GM19397 (cell line): ENCODE measurements around the gene FREM2.

Experiments used
- ATAC-seq: cut with Tn5 transposase; IDR thresholded peaks from one replicate; pipeline ENCODE4 v1.9.1; 2021; ENCODE audit warnings: mild to moderate bottlenecking, moderate library complexity; ENCODE audit not compliant: unreplicated experiment

FREM2 gene

DNA sequence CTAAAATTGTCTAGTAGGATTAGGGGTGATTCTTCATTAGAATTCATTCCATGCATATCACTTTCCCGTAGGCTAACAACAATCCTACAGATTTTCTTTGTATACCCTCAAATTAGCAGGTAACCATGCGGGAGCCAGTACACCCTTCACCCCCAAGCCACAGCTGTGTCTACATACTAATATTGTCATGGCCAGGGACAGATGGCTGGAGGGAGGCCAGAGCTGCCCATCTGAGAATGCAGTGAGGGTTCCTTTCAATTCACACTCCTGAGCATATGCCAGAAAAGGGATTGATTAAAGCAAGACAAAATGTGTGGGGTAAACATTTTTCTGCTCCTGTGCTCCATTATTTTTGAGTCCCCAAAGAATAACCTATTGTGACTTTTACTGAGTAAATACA is 68.9 kb downstream of the FREM2 start:
- ATAC-seq = no peak

DNA sequence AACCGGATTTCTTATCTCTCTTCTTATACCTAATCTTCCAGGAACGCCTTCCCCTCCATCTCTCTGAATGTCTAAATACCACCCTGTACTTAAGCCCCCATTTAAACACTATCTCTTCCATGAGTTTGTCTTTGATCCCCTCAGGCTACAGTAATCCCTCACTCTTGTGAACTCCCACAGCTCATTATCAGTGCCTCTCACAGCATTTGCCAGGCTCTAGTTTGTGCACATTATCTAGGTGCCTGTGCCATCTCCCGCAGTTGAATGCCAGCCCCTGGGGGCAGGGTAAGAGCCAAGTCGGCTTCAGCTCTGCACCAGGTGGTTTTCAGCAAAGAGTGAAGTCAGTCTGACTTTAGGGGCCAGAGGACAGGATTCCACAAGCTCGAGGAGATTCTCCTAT is 71.4 kb downstream of the FREM2 start:
- no peak for ATAC-seq

DNA sequence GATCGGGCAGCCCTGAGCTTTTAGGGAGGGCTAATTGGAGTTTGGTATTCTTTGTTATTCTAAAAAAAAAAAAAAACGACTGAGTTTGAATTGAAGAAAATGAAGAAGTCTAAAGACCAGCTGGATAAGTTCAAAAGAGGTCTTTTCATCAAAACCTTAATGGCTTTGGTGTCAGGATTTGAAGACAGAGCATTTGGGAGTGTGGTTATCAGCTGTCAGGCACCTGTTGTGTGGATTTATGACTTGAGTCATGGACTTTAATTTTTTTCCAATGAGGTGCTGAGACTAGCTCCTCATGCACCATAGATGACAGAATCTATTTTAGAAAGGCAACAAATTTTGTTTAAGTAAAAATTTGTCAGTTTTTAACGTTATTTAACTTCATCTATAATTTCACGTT is 72.5 kb downstream of the FREM2 start:
- no peak for ATAC-seq

DNA sequence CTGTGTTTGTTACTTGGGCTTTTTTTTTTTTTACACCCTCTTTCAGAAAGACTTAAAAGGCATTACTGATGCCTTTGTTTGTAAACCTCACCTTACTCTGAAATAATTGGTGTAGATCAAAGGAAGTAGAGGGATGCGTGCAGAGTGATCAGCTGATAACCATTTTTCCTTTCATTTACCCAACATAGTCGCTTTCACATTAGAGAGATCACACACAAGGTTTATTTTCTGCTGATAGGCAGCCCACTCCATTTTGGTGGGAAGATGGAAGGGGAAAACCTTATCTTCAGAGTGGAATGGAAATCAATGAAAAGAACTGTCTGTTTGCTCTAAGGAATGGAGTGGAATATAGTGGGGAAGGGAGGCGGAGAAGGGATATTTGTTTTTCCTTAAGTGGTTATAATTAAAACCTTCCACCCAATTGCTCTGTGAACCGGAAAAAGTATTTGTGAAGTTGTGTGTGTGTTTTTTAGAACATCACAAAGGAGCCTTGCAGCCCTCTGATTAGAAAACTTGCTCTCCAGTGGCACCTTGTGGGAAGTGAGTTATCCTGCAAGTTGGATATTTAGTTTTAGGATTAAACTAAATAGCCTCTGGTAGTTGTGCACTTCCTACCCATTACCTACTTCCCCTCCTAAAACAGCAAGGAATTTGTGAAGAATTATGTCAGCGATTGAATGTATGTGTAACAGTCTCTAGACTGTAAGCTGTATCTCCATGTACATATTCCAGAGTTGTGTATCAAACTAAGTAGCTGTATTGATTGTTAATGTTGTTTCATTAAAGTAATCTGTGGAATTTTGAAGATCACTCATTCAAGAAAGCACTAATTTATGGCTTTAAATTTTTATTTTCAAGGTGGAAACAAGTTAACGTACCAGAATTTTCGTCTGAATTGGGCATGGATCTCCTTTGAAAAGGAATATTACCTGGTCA is 76.8 kb downstream of the FREM2 start:
- ATAC-seq = no peak

DNA sequence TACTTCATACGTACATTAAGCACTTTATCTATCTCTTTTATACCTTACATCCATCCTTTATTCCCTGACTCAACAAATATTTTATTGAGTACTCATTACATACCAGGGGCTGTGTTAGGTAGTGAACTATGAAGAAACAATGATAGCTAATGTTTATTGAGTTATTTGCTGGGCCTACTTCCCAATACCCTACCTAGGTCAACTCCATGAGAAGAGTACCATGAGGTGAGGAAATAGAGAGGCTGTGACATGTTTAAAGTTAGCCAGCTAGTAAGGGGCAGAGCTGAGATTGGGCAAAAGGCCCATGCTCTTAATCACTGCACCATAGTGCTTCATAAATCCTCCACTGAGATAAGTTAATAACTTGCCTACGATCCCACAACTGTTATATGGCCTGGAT is 79.9 kb downstream of the FREM2 start:
- no peak for ATAC-seq

DNA sequence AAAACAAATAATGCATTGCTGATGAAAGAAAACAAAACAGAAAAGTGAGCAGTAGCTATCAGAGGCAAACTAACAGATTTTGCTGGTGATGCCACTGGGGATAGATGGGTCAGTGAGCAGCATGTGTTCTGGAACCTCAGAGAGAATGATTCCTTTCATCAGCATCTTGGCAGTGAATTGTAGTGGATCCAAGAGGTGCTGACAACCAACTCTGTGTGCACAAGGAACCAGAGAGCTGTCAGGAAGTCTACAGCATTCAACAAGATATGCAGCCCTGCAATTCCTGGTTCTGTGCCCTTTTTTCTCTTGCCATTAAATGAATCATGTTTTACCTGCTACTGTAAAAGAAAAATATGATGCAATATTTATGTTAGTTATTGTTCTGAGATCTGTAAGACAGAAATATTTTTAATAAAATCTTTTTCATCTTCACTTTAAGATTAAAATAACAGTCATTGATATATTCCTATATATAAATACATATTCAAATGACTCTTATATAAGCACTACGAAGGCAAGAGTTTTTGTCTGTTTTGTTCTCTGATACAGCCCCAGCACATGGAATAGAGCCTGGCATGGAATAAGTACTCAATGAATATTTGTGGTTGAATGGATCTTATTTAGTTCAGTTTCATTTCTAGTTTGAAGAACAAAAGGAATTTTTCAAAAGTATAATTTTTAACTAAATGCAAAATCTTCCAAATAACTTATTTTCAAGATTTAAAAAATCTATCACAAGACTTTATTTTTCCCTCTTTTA is 80.8 kb downstream of the FREM2 start:
- ATAC-seq = no peak

DNA sequence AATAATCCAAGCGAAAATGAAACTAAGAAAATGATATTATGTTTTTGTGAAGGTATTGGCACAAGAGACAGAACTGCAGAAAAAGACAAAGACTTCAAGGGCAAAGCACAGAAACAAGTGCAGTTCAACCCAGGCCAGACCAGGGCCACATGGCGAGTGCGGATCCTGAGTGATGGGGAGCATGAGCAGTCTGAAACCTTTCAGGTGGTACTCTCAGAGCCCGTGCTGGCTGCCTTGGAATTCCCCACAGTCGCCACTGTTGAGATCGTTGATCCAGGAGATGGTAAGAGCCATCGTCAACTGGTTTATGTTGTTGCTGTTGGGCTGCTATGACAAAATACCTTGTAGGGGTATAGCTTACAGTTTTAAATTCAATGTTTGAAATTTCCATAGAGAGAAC is 82.6 kb downstream of the FREM2 start:
- ATAC-seq = no peak

DNA sequence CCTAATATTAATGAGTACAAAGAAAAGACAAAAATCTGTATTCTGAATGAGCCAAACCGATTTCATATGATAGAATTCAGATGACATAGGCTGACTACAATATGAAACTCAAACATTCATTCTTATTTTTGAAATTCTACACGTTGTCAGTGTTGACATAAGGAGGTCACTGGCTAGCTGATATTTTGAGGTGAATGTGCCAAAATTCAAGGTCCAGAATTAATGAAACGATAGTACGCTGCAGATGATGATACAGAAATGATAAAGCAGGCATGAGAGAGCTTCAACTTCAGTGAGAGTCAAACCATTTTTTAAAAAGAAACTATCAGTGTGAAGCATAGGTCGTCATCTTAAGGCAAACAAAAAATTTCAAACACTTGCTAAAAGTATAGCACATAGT is 88.2 kb downstream of the FREM2 start:
- no peak for ATAC-seq

DNA sequence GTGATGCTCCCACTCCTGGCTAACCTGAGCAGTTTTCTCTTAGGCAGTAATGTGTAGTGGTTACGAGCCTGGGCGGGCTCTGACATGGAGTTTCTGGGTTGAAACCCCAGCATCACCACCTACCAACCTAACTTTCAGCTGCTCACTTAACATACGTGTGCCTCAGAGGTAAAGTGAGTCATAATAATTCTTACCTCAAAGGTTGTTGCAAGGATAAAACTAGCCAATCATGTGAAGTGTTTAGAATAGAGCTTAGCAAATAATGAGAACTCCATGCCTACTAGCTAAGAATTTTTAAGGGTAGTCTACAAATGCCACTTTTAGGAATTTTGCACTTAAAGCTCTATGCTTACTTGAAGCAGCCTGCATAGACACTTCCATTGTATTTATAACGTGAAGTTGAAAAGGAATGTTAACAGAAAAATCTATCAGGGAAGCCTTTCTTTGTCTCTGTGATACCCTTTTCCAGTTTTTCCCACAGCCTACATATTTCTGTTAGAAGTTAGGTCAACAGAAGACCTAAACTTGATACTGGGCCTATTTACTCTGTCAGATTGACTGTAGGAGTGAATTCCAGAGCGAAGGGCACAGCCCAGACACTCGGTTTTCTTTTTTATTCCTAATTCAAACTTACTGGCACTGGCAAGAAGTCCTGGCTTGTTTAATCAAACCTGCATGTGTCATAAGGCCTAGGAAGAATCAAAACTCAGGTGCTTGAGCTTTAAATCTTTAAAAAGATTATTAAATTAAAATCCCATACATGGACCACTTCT is 90.7 kb downstream of the FREM2 start:
- no peak for ATAC-seq

DNA sequence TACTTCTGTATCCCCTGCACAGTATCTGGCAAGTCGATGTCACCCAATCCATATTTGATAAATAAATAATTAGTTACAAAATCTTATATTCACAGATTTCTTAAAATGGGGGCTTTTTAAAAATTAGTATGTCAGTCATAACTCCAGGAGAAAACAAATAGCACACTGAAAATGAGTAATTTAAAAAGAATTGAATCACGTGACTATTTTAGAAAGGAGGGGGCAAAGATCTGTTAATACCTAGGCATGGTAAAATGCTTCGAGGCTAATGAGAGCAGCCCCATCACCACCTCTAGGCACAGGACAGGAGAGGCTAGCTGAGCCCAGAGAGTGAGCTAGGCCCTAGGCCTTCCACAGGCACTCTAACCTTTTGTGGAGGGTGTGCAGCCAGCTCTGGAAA is 94.7 kb downstream of the FREM2 start:
- no peak for ATAC-seq

DNA sequence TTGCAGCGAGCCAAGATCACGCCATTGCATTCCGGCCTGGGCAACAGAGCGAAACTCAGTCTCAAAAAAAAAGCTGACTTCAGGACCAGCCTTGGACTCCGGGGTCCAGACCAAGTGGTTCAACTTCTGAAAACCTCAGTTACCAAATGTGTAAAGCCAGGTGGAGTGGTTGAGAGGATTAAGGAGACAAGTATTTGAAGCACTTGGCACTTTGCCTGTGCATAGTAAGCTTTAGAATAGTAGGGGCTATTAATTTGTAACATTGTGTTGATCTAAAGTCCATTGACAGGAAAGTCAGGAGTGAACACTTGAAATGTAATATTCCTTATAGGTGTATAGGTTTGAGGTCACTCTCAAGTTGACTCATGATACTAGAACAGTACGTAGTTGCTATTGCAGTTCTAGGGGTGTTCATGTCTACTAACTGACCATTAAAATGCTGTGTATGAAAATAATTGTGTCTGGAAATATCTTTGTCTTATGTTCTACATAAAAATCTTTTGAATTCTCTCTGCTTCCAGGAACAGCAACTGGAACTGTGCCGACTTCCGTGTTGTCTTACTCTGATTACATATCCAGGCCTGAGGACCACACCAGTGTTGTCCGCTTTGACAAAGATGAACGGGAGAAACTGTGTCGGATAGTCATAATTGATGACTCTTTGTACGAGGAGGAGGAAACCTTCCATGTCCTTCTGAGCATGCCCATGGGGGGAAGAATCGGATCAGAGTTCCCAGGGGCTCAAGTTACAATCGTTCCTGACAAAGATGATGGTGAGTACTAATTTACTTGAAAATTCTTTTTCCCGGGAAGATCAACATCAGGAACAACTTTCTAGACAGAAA is 97.4 kb downstream of the FREM2 start:
- no peak for ATAC-seq

DNA sequence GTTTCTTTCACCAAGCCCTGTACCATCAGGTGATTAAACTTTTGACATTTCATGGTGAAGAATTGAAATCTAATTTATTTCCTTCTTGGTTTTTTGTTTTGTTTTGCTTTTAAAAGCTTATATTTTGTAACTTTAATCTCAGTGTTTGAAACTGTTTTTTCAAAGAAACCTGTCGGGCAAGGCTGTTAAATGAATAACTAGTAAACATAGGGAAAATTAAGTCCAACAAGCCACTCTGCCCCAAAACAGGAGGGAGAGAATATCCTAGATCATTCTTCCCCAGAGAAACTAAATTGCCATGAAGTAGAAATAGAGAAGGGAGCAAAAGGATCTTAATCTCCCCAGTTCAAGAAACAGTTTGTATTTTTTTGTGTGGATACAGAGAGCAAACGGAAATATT is 98.2 kb downstream of the FREM2 start:
- no peak for ATAC-seq

DNA sequence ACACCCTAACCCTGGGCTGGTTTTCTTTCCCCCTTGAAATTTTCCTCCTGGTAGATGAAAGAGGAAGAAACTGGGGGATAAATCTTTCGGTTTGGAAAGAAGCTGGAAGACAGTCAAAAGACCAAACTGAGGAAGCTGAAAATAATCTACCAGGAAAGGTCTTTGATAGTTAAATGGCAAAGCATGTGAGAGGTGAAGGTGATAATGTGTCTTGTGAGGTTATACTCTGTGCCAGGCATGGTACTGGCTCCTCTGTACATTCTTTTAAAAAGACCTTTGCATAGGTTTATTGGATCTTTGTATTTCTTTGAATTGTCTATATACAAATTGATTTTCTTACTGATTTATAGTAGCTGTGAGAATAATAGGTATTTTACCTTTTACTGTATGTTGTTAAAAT is 98.6 kb downstream of the FREM2 start:
- no peak for ATAC-seq

DNA sequence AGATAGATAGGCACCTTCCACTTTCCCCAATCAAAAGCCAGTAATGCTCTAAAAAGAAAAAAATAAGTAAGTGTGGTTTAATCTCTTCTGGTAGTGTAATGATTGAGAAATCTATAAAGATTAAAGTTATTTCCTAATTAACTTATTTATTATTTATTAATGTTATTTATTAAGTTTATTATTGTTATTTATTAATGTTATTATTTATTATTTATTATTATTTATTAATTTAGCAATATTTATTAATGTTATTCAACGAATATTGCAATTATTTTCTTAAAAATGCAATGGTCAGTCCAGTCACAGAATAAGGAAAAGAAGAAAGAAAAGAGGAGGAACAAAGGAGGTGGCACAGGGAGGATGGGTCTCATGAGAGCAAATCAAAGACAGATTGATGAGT is 100.7 kb downstream of the FREM2 start:
- no peak for ATAC-seq

DNA sequence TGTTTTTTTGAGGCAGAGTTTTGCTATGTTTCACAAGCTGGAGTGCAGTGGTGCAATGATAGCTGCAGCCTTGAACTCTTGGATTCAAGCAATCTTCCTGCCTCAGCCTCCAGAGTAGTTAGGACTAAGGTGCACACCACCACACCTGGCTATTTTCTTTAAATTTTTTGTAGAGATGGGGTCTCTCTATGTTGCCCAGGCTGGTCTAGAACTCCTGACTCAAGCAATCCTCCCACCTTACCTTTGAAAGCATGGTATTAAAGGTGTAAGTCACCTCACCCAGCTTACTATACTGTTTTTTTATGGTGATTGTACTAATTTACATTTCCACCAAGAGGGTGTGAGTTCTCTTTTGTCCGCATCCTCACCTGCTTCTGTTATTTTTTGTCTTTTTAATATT is 110.0 kb downstream of the FREM2 start:
- ATAC-seq = no peak

DNA sequence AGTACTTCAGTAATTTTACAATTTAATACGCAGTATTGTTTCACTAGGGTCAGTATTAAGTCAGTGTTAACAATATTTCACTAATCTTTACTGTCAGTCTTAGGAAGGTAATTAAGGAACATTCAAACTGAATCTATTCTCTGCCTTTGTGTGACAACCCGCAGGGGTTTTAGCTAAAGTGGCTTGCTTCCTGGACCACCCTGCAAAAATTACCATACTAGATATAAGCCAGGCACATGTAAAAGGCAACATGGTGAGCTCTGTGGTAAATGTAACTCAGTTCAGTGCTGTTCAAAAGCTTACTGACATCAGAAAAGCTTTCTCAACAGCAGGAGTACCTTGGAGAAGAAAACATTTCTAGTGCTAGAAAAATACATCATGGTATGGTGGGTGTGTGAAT is 116.7 kb downstream of the FREM2 start:
- ATAC-seq = no peak

DNA sequence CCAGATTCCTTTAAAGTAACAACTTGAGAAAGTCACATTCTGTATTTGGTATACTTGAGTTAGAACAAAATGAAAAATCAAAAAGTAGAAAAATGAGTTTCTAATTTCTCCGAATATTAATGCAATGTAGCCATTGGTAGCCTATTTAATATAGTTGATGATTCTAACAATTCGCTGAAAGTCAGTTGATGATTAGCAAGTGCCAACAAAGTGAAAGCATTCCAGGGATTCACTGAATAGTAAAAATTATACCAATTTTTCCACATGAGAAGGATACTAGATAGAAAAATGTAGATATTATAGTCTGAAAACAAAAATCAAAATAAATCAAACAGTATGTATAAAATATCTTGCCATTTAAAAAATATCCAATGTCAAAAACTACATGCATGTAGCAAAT is 117.2 kb downstream of the FREM2 start:
- no peak for ATAC-seq

DNA sequence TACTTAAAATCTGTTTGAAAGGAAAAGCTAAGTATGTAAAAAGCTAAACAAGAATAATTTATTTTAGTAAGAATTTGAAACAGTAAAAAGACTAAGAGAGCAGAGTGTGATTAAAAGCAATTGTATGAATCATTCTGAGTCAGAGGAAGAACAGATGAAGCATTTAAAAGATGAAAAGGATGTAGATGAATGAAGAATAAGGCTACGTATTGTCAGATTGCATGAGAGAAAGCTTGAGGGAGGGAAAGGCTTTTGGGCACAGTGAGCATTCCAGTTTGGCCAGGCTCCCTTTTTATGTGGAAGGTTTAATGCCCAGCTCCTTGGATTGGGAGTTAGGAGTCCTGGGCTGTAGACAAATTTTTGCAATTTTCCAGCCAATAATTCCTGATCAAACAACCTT is 117.7 kb downstream of the FREM2 start:
- no peak for ATAC-seq

DNA sequence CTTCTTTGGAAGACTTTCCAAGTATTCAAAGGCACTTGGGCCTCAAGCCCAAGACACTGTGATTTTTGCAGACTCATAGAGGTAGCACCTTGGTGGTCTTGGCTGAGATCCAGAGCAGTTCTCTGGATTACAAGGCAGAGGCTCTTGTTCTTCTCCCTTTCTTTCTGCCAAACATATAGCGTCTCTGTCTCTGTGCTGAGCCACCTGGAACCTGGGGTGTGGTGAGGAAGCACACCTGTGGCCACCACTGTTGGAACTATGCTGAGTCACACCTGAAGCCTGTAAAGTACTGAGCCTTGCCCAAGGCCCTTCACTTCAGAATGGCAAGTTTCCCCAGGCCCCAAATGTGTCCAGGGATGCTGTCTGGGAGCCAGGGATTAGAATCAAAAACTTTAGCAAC is 127.5 kb downstream of the FREM2 start:
- ATAC-seq = no peak

DNA sequence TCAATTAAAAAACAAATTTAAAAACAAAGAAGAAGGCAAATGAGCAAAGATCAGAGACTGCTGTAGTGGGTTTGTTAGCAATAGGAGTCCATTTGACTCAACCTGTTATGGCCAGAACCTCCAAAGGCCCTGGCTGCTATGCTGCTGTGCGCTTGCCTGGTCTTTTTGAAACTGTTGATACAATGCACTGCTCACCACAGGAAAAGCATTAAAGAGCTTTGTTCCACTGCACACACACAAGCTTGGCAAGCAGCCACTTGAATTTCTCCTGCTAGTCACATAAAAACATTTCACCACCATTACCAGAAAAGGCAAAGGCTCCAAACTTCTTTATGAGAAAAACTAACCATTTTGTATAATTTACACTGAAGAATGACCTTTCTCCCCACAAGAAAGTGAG is 132.2 kb downstream of the FREM2 start:
- ATAC-seq = no peak

DNA sequence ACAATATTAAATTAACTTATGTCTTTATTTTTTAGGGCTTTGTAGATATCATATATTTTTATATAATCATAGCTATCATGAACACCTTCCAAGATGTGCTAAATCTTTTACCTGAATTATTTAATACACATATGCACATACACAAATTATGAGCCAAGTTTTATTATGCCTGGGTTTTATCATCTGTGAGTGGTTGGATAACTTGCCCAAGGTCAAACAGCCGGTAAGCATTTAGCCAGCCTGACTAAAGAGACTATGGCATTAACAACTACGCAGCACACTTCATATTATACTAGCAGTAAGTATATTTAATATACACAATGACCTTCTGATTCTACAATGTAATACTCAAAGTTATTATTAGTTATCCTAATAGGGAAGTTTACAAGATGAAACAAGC is 132.7 kb downstream of the FREM2 start:
- no peak for ATAC-seq
